ENCODE data around the gene KAT6B. TPM values are rescaled to one million over a fixed set of nuclear protein-coding genes. Genes with fewer than 3 reads are reported as not detected.

Gene KAT6B
- total and polyA plus RNA-seq, 11 donors, result 10.4 to 61.3 (median 42.9) TPM

DNA sequence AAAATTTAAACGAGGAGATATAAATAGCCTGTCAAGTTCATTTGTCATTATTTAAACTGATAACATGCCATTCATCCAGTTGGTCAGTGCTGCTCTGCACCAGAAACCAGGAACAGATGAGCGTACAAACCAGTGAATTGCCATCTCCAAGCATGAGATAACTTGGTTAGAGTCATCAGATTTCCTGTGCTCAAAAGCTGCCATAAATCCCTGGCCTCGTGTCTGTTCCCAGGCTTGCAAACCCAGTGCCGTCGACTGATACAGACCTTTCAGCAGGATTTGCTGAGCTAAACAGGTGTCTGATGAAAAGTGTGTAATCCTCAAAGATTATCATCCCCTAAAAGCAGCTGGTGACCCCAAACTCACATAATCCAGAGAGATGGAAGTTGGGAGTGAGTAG lies 189.0 kb downstream of the KAT6B start:
- intact Hi-C loops (cut with DNase I), result loop anchor here in 3 of 10 donors (5.0 to 10.0 kb wide), 2 partner anchors 219 to 748 kb away; partner anchors contain the start of gene COMTD1 (in 1 of the 3)
- WGBS, 4 donors, result 34 to 45% (median 38%) methylated on average over 5 of the region's 5 CpGs
- Histone ChIP-seq H3K27me3 (no peaks in the 10 kb centered on the region), H3K4me1 (peaks cover 0 to 51% (median 13%) of the 10 kb centered on the region in 12 donors), H3K27ac (peak overlapping the region in 1 of 12 donors; percentile 17), H3K9me3 (no peaks in the 10 kb centered on the region), H3K4me3 (no peak overlapping the region), H3K36me3 (peaks cover 0 to 20% (median 4%) of the 10 kb centered on the region in 9 donors)
- ATAC-seq (no peak), DNase-seq (no peak)
- TF ChIP-seq, protein P1, sequence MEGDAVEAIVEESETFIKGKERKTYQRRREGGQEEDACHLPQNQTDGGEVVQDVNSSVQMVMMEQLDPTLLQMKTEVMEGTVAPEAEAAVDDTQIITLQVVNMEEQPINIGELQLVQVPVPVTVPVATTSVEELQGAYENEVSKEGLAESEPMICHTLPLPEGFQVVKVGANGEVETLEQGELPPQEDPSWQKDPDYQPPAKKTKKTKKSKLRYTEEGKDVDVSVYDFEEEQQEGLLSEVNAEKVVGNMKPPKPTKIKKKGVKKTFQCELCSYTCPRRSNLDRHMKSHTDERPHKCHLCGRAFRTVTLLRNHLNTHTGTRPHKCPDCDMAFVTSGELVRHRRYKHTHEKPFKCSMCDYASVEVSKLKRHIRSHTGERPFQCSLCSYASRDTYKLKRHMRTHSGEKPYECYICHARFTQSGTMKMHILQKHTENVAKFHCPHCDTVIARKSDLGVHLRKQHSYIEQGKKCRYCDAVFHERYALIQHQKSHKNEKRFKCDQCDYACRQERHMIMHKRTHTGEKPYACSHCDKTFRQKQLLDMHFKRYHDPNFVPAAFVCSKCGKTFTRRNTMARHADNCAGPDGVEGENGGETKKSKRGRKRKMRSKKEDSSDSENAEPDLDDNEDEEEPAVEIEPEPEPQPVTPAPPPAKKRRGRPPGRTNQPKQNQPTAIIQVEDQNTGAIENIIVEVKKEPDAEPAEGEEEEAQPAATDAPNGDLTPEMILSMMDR (IDR thresholded peaks at IDR 0.05), result no peak

DNA sequence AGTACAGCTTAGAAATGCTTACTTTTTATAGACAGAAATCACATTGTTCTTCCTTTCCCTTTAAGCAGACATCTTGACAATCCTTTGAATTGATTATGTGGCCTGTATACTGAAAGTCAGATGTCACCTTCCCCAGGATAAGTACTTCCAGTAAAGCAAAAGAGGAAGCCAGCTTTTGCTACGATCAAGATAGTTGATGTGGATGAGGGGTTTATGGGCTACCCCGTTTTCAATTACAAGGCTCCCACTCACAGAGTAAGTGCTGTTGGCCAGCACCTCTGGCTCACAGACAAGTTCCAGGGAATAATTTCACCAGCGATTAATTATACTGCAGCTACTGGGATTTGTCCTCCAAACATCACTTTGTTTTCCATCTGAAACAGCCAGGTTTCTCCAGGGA lies 189.9 kb downstream of the KAT6B start:
- Histone ChIP-seq H3K27ac (no peak overlapping the region), H3K4me3 (no peak overlapping the region), H3K9me3 (no peaks in the 10 kb centered on the region), H3K36me3 (peaks cover 0 to 29% (median 13%) of the 10 kb centered on the region in 9 donors), H3K4me1 (peaks cover 0 to 51% (median 13%) of the 10 kb centered on the region in 12 donors), H3K27me3 (no peaks in the 10 kb centered on the region)
- DNase-seq (no peak), ATAC-seq (peak in 1 of 4 donors; percentile 25)
- intact Hi-C loops (cut with DNase I), result loop anchor here in 3 of 10 donors (5.0 to 10.0 kb wide), 2 partner anchors 218 to 749 kb away; partner anchors contain the start of gene COMTD1 (in 1 of the 3)
- TF ChIP-seq, protein P1 (IDR thresholded peaks at IDR 0.05), result no peak
- TF ChIP-seq POLR2A (IDR thresholded peaks at IDR 0.05), result no peak
- 33 to 49% (median 36%) methylated on average over 3 of the region's 3 CpGs for WGBS, 4 donors

DNA sequence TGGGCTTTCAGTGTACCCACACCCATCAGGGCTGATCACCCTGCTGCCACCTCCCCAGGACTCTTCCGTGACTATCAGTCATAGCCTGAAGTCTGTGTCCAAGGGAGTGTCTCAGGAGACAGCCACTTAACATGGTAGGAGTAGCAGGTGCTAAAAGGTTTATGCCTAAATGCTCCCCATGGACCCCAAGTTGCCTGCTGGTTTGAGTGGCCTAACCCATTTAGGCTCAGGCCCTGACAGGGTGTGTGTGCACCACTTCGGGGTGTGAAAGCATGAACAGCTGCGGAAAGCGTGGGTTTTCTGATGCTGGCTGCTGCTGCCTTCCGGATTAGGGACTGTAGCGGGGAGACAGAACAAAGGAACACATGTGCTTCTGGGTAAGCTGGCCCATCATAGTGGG lies 191.9 kb downstream of the KAT6B start:
- peaks cover 0 to 42% (median 32%) of the 10 kb centered on the region in 9 donors for H3K36me3 ChIP-seq
- WGBS, 4 donors, result 84 to 91% (median 85%) methylated on average over 6 of the region's 6 CpGs
- TF ChIP-seq POLR2A (IDR thresholded peaks at IDR 0.05), result no peak
- TF ChIP-seq, protein P1 (IDR thresholded peaks at IDR 0.05), result no peak
- H3K4me3 ChIP-seq, result no peak overlapping the region
- DNase-seq (no peak), ATAC-seq (no peak)
- intact Hi-C loops (cut with DNase I), result loop anchor here in 3 of 10 donors (5.0 to 10.0 kb wide), 2 partner anchors 217 to 751 kb away; partner anchors contain the start of gene COMTD1 (in 1 of the 3)
- no peaks in the 10 kb centered on the region for H3K9me3 ChIP-seq
- H3K27me3 ChIP-seq, result no peaks in the 10 kb centered on the region
- no peak overlapping the region for H3K27ac ChIP-seq
- H3K4me1 ChIP-seq, result peaks cover 0 to 45% (median 13%) of the 10 kb centered on the region in 12 donors

DNA sequence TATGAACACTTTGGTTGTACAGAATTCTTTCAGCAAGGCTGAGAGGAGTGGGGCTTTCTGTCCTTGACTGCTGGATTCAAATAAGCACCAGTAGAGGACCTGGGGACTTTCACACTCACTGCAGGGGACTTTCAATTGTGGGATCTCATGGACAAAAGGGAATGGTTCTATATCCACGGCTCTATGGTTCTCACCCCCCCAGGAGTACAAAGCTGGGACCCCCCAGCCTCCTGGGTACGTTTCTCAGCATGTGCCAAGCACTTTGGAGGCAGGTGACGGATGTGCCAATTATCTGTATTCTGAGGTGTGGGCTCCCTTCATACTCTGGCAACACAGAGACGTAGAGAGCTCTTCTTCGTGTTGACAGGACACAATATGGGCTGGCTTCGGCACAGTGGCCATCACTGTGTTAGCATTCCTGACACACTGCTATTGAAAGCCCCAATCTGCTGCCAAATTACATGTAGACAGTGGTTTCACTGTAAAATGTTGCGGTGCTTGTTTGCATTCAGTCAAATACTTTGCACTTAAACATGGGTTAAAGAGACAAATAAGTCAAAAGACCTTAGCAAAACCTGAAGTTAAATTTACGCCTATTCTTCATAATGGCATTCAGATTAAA lies 192.4 kb downstream of the KAT6B start:
- H3K27me3 ChIP-seq, result no peaks in the 10 kb centered on the region
- intact Hi-C loops (cut with DNase I), result loop anchor here in 3 of 10 donors (5.0 to 10.0 kb wide), 2 partner anchors 216 to 751 kb away; partner anchors contain the start of gene COMTD1 (in 1 of the 3)
- no peak for TF ChIP-seq POLR2A (IDR thresholded peaks at IDR 0.05)
- TF ChIP-seq, protein P1 (IDR thresholded peaks at IDR 0.05), result no peak
- no peak for DNase-seq
- H3K4me3 ChIP-seq, result no peak overlapping the region
- WGBS, 4 donors, result 64 to 80% (median 67%) methylated on average over 8 of the region's 8 CpGs
- peaks cover 0 to 48% (median 38%) of the 10 kb centered on the region in 9 donors for H3K36me3 ChIP-seq
- ATAC-seq, result peak in 1 of 4 donors; percentile 22
- H3K27ac ChIP-seq, result no peak overlapping the region
- peaks cover 0 to 40% (median 12%) of the 10 kb centered on the region in 12 donors for H3K4me1 ChIP-seq
- H3K9me3 ChIP-seq, result no peaks in the 10 kb centered on the region
